Measurements from ENCODE around the gene HCFC1.

The HCFC1 gene

DNA sequence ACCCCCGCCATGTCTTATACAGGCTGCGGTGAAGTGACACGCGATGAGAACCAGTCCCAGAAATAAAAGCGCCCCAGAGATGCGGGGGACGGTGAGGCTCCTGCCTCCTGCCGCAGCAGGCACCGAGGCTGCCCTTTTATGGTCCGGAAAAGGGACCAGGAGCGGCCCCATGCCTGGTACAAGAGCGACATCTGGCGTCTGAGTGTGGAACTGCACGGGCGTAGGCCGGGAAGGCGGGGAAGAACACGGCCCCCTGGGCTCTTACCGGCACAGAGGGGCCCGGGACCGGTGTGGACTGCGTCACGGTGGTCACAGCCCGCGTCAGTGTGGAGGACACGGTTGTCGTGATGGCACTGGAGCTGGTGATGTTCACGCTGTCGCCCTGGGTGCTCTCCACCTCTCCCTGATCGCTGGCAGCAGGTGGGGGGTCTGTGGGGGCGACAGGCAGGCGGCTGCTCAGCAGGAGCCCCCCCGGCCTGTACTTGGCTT, 18.2 kb downstream of the HCFC1 start:
- TF ChIP-seq, protein P1, sequence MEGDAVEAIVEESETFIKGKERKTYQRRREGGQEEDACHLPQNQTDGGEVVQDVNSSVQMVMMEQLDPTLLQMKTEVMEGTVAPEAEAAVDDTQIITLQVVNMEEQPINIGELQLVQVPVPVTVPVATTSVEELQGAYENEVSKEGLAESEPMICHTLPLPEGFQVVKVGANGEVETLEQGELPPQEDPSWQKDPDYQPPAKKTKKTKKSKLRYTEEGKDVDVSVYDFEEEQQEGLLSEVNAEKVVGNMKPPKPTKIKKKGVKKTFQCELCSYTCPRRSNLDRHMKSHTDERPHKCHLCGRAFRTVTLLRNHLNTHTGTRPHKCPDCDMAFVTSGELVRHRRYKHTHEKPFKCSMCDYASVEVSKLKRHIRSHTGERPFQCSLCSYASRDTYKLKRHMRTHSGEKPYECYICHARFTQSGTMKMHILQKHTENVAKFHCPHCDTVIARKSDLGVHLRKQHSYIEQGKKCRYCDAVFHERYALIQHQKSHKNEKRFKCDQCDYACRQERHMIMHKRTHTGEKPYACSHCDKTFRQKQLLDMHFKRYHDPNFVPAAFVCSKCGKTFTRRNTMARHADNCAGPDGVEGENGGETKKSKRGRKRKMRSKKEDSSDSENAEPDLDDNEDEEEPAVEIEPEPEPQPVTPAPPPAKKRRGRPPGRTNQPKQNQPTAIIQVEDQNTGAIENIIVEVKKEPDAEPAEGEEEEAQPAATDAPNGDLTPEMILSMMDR (IDR thresholded peaks at IDR 0.05; ENCODE audit: low read depth, low read length), result peak; percentile 88
- no peak overlapping the region for H3K4me3 ChIP-seq (replicated peaks in 1 of 2; ENCODE audit: low read depth in 2 of 2, low read length in 2 of 2)
- peak; percentile 63 to 65 for DNase-seq (ENCODE audit: low read depth in 2 of 2)

DNA sequence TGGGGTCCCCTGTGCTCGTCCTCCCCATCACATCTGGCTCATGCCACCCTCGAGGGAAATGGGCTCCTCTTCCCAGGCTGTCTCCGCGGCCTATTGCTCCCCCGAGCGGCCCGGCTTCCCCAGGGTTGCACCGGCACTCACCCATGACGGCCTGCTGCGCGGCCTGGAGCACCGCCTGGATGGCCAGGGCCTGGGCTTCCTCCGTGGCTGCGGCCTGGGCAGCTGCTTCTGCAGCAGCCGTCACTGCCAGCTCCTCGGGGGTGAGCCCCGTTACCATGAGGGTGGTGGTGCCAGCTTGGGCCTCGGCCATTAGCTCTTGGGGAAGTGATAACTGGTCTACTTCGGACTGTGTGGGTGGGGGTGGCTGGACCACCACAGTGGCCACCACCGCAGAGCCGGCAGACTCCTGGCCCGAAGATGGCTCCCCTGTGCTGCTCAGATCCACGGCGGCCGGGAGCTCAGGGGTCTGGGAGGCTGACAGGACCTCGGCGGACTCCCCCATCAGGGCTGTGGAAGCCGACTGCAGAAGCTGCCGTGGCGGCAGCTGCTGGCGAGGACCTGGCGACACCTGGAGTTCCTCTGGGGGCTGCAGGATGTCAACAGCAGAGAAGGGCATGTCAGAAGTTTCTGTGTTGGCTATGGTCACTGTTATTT, 19.1 kb downstream of the HCFC1 start:
- TF ChIP-seq, protein P1 (IDR thresholded peaks at IDR 0.05; ENCODE audit: low read depth, low read length), result no peak

DNA sequence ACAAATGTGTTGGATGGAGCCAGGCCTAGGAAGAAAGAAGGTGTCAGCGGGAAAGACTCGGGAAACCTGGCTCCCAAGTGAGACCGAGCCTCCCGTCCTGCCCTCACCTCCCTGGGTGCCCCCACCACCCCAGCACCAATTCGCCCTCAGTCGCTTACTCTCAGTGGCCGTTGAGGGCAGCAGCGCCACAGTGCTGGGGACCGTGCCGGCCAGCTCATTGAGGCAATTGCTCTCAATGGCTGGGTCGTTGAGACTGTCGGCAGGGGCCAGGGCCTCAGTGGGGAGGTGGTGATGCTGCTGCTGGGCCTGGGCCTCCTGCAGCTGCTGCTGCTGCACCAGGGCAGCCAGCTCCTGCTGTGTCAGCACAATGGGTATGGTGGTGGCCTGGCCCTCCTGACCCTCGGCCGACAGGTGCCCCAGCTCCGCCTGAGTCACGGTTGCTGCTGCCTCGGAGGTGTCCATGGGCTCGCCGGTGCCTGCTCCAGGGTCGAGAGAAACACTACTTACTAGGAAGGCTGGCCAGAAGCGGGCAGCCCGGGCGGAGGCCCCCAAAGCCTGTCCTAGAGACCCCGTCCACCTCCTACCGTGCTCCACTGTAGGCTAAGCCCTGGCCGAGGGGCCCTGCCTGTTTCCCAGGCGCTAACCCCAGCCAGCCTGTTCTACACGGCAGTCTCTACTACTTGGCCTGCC, 19.8 kb downstream of the HCFC1 start:
- DNase-seq (ENCODE audit: low read depth in 2 of 2), result no peak
- TF ChIP-seq, protein P1 (IDR thresholded peaks at IDR 0.05; ENCODE audit: low read depth, low read length), result no peak
- no peak overlapping the region for H3K4me3 ChIP-seq (replicated peaks in 1 of 2; ENCODE audit: low read depth in 2 of 2, low read length in 2 of 2)

More for the DNA sequence above, 19.1 kb downstream of the HCFC1 start:
- H3K4me3 ChIP-seq (replicated peaks in 1 of 2; ENCODE audit: low read depth in 2 of 2, low read length in 2 of 2), result no peak overlapping the region
- DNase-seq (ENCODE audit: low read depth in 2 of 2), result no peak

DNA sequence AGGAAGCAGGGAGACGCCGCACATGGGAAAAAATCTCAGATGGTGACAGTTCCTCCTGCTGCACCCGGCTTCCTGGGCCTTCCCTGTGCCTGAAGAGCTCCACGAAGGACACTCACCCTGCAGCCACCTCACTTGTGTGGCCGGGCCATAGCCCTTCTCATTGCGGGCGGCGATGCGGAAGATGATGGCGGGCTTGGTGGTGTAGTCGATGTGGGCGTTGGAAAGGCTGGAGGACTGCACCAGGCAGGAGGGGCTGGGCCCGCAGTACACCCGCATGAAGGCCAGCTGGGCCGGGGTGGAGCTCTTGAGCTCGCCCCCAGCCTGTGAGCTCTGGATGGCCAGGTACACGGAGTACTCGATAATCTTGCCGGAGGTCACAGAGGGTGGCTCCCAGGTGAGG, 21.5 kb downstream of the HCFC1 start:
- no peak for DNase-seq (ENCODE audit: low read depth in 2 of 2)
- H3K4me3 ChIP-seq (replicated peaks in 1 of 2; ENCODE audit: low read depth in 2 of 2, low read length in 2 of 2), result no peak overlapping the region
- TF ChIP-seq, protein P1 (IDR thresholded peaks at IDR 0.05; ENCODE audit: low read depth, low read length), result no peak

GRCh38 chrX:153948847-153949805, 22.5 kb downstream of the HCFC1 start:
- H3K4me3 ChIP-seq (replicated peaks in 1 of 2; ENCODE audit: low read depth in 2 of 2, low read length in 2 of 2), result no peak overlapping the region
- no peak for DNase-seq (ENCODE audit: low read depth in 2 of 2)
- TF ChIP-seq, protein P1 (IDR thresholded peaks at IDR 0.05; ENCODE audit: low read depth, low read length), result no peak

DNA sequence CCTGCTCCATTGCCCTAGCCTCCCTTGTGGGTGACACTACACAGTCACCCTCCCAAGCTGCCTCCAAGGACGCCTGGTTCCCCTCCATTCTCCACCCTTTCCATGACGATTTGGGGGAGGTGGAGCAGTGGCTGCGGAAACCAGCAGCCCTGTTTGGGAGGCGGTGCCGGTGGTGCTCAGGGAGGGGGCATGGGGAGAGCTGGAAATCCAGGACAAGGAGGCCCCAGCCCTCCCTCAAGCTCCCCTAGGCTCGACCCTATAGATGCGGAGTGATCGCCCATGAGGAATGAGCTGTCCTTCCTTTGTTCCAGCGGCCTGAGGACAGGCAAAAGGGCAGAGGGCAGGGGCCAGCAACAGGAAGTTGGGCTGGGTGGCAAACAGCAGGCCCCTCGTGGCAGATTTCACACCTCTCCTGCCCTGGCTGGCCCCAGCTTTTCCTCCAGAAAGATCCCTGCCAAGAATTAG, 23.6 kb downstream of the HCFC1 start:
- DNase-seq (ENCODE audit: low read depth in 2 of 2), result no peak
- H3K4me3 ChIP-seq (replicated peaks in 1 of 2; ENCODE audit: low read depth in 2 of 2, low read length in 2 of 2), result no peak overlapping the region
- TF ChIP-seq, protein P1 (IDR thresholded peaks at IDR 0.05; ENCODE audit: low read depth, low read length), result no peak
